ENCODE results near the gene BIRC2.

Gene BIRC2

DNA sequence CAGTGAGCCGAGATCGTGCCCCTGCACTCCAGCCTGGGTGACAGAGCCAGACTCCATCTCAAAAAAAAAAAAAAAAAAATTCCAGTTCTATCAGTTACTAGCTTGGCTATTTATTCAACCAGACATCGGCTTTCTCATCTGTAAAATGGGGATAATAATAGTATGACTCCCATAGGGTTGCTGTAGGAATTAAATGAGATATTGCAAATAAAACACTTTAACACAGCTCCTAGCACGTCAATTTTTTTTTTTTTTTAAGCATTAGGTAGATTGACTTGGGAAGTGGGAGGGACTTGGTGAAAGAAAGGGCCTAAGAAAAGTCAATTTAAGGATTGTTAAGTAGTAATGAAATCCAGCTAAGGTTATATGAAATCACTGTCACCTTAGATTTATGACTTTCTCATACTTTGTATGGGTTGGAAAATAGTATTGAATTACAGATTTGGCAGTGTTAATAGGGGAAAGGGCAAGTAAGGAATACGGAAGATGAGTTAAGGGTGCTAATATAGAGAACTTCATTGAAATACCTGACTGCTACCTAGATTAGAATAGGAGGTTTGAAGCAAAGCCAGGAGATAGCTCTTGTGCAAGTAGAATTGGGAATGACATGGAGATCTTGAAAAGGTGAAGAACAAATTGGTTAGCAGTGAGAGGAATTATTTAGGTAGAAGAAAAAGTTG, 28.8 kb downstream of the BIRC2 start:
- Histone ChIP-seq H3K27me3 (ENCODE audit: insufficient read depth, poor library complexity, severe bottlenecking) (no peaks in the 10 kb centered on the region), H3K27ac (replicated peaks) (no peak overlapping the region), H3K4me3 (replicated peaks; ENCODE audit: insufficient read depth, low read length) (no peak overlapping the region)
- TF ChIP-seq SPI1 (IDR thresholded peaks at IDR 0.05; ENCODE audit: borderline replicate concordance, low read depth) (no peak), POLR2AphosphoS5 (IDR thresholded peaks at IDR 0.05; ENCODE audit: low read depth) (no peak)
- TF ChIP-seq, protein P1, sequence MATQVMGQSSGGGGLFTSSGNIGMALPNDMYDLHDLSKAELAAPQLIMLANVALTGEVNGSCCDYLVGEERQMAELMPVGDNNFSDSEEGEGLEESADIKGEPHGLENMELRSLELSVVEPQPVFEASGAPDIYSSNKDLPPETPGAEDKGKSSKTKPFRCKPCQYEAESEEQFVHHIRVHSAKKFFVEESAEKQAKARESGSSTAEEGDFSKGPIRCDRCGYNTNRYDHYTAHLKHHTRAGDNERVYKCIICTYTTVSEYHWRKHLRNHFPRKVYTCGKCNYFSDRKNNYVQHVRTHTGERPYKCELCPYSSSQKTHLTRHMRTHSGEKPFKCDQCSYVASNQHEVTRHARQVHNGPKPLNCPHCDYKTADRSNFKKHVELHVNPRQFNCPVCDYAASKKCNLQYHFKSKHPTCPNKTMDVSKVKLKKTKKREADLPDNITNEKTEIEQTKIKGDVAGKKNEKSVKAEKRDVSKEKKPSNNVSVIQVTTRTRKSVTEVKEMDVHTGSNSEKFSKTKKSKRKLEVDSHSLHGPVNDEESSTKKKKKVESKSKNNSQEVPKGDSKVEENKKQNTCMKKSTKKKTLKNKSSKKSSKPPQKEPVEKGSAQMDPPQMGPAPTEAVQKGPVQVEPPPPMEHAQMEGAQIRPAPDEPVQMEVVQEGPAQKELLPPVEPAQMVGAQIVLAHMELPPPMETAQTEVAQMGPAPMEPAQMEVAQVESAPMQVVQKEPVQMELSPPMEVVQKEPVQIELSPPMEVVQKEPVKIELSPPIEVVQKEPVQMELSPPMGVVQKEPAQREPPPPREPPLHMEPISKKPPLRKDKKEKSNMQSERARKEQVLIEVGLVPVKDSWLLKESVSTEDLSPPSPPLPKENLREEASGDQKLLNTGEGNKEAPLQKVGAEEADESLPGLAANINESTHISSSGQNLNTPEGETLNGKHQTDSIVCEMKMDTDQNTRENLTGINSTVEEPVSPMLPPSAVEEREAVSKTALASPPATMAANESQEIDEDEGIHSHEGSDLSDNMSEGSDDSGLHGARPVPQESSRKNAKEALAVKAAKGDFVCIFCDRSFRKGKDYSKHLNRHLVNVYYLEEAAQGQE (IDR thresholded peaks at IDR 0.05; ENCODE audit: insufficient replicate concordance, low read depth): no peak
- DNase-seq (ENCODE audit: low read depth in 1 of 2, low spot score in 1 of 2): no peak

DNA sequence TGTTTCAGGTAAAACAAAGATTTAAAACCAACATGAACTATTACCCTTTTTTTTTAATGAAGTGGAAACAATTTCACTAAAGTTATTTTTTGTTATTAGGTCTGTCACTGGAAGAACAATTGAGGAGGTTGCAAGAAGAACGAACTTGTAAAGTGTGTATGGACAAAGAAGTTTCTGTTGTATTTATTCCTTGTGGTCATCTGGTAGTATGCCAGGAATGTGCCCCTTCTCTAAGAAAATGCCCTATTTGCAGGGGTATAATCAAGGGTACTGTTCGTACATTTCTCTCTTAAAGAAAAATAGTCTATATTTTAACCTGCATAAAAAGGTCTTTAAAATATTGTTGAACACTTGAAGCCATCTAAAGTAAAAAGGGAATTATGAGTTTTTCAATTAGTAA, 30.9 kb downstream of the BIRC2 start:
- Histone ChIP-seq H3K4me3 (replicated peaks; ENCODE audit: insufficient read depth, low read length) (no peak overlapping the region), H3K27ac (replicated peaks) (no peak overlapping the region), H3K27me3 (ENCODE audit: insufficient read depth, poor library complexity, severe bottlenecking) (no peaks in the 10 kb centered on the region)
- no peak for DNase-seq (ENCODE audit: low read depth in 1 of 2, low spot score in 1 of 2)
- TF ChIP-seq GABPA (IDR thresholded peaks at IDR 0.05; ENCODE audit: low read depth): no peak
- no peak for TF ChIP-seq SPI1 (IDR thresholded peaks at IDR 0.05; ENCODE audit: borderline replicate concordance, low read depth)
- TF ChIP-seq, protein P2, sequence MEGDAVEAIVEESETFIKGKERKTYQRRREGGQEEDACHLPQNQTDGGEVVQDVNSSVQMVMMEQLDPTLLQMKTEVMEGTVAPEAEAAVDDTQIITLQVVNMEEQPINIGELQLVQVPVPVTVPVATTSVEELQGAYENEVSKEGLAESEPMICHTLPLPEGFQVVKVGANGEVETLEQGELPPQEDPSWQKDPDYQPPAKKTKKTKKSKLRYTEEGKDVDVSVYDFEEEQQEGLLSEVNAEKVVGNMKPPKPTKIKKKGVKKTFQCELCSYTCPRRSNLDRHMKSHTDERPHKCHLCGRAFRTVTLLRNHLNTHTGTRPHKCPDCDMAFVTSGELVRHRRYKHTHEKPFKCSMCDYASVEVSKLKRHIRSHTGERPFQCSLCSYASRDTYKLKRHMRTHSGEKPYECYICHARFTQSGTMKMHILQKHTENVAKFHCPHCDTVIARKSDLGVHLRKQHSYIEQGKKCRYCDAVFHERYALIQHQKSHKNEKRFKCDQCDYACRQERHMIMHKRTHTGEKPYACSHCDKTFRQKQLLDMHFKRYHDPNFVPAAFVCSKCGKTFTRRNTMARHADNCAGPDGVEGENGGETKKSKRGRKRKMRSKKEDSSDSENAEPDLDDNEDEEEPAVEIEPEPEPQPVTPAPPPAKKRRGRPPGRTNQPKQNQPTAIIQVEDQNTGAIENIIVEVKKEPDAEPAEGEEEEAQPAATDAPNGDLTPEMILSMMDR (IDR thresholded peaks at IDR 0.05; ENCODE audit: insufficient read depth, low read length): no peak
- TF ChIP-seq, protein P1 (IDR thresholded peaks at IDR 0.05; ENCODE audit: insufficient replicate concordance, low read depth): no peak
- no peak for TF ChIP-seq POLR2AphosphoS5 (IDR thresholded peaks at IDR 0.05; ENCODE audit: low read depth)

DNA sequence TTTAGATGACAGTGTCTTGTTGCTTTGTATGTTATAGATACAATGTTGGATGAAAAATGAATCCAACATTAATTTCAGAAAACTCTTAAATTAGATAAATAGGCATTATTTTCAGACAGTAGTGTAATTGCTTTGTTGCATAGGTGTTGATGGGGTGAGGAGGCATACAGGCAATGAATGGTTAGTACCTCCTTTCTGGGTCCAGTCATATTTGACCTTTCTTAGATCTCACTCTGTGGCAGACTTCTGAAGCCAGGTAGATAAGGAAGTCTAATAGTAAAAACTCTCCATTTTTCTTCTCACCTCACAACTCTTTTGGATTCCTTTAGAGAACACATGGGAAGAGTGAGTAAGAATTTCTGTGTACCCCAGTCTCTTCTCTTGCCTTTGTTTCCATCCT, 31.8 kb downstream of the BIRC2 start:
- Histone ChIP-seq H3K4me3 (replicated peaks; ENCODE audit: insufficient read depth, low read length) (no peak overlapping the region), H3K27me3 (ENCODE audit: insufficient read depth, poor library complexity, severe bottlenecking) (no peaks in the 10 kb centered on the region), H3K27ac (replicated peaks) (no peak overlapping the region)
- DNase-seq (ENCODE audit: low read depth in 1 of 2, low spot score in 1 of 2): no peak
- TF ChIP-seq GABPA (IDR thresholded peaks at IDR 0.05; ENCODE audit: low read depth): no peak
- no peak for TF ChIP-seq POLR2AphosphoS5 (IDR thresholded peaks at IDR 0.05; ENCODE audit: low read depth)
- no peak for TF ChIP-seq SPI1 (IDR thresholded peaks at IDR 0.05; ENCODE audit: borderline replicate concordance, low read depth)
- TF ChIP-seq, protein P1 (IDR thresholded peaks at IDR 0.05; ENCODE audit: insufficient replicate concordance, low read depth): no peak

DNA sequence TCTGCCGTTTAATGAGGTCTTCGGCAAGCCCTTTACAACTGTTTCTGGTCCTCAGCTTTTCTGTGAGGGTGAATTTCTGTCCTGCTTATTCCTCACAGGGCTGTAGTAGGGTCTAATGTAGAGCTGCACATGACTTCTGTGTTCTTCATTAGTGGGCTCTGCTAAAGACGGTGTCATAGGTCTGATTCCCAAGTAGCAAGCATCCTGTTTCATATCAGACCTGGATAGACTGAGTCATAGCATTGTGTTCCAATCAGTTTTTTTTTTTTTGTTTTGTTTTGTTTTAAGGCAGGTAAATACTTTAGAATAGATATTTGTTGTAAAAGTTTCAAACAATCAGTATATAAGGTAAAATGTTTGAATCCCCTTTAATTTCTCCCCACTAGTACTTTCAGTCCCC, 35.4 kb downstream of the BIRC2 start:
- DNase-seq (ENCODE audit: low read depth in 1 of 2, low spot score in 1 of 2): no peak
- TF ChIP-seq GABPA (IDR thresholded peaks at IDR 0.05; ENCODE audit: low read depth) (no peak), SPI1 (IDR thresholded peaks at IDR 0.05; ENCODE audit: borderline replicate concordance, low read depth) (no peak), POLR2AphosphoS5 (IDR thresholded peaks at IDR 0.05; ENCODE audit: low read depth) (no peak)
- TF ChIP-seq, protein P1 (IDR thresholded peaks at IDR 0.05; ENCODE audit: insufficient replicate concordance, low read depth): no peak
- TF ChIP-seq, protein P2 (IDR thresholded peaks at IDR 0.05; ENCODE audit: insufficient read depth, low read length): no peak
- Histone ChIP-seq H3K27me3 (ENCODE audit: insufficient read depth, poor library complexity, severe bottlenecking) (no peaks in the 10 kb centered on the region), H3K27ac (replicated peaks) (no peak overlapping the region), H3K4me3 (replicated peaks; ENCODE audit: insufficient read depth, low read length) (no peak overlapping the region)
